ENCODE data around the gene EGFR.
A peak's percentile ranks its signal among the peaks of the same experiment; 100 is the strongest.

EGFR gene

DNA sequence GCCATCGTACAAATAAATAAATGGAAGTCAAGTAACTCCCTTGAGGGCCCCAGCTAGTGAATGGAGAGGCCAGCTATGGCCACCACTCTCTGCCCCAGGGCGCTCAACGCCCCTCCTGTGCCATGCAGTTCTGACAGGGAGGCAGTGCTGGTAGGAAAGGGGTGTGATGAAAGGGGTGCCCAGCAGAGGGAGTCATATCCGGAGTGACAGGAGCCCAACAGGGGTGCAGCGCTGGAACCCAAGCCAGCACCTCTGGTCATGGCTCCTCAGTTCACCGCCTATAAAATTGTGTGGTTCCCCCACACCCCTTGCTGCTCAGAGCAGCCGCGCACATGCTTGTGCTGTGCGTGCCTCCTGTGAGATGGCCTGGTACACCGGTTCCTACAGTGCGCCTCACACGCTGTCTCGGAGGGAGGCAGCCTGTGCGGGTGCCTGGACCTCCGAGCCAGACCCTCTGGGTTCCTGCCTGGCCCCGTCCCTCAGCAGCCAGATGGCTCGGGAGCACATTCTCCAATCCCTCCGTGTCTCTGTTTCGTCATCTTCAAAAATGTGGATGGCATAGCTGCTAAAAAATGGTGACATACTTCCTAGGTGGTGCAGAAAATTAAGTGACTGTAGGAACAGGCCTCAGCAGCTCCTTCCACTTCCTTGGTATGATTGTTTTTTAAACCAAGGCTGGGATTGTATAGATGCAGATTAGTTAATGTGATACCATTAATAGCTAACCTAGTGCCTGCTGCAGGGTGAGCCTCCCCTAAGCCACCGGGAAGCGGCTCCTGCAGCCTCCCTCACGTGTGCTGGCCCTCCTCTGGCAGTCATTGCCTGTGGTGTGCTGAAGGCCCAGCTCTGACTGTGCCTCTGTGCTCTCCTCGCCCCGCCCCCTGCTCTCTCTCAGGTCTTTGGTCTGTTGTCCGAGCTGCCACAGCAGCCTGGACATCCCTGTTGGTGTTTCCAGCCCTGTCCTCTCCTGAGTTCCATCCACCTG lies 125.8 kb downstream of the EGFR start:
- no peak overlapping the region for H3K27ac ChIP-seq
- no peak for TF ChIP-seq ZFX (IDR thresholded peaks at IDR 0.05)
- TF ChIP-seq, protein P1, sequence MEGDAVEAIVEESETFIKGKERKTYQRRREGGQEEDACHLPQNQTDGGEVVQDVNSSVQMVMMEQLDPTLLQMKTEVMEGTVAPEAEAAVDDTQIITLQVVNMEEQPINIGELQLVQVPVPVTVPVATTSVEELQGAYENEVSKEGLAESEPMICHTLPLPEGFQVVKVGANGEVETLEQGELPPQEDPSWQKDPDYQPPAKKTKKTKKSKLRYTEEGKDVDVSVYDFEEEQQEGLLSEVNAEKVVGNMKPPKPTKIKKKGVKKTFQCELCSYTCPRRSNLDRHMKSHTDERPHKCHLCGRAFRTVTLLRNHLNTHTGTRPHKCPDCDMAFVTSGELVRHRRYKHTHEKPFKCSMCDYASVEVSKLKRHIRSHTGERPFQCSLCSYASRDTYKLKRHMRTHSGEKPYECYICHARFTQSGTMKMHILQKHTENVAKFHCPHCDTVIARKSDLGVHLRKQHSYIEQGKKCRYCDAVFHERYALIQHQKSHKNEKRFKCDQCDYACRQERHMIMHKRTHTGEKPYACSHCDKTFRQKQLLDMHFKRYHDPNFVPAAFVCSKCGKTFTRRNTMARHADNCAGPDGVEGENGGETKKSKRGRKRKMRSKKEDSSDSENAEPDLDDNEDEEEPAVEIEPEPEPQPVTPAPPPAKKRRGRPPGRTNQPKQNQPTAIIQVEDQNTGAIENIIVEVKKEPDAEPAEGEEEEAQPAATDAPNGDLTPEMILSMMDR (conservative IDR thresholded peaks at IDR 0.05), result peak; percentile 43

DNA sequence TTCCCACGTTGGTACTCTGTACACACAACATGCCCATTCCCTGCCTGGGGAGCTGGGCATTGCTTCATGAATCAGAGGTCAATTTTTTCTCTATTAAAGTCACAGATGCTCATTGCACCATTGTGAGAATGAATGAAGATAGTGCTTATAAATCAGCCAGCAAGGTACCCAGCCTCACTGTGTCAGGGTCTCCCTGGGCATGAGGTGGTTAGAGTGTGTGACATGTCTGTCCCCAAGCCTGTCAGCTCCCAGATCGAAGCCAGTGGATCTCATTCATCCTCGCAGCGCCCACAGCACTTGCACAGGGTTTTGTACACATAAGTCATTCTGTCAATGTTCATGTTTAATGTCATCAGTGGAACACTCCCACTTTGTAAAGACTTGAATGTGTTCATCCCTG lies 126.8 kb downstream of the EGFR start:
- no peak overlapping the region for H3K27ac ChIP-seq
- TF ChIP-seq, protein P1 (conservative IDR thresholded peaks at IDR 0.05), result no peak
- no peak for TF ChIP-seq ZFX (IDR thresholded peaks at IDR 0.05)

DNA sequence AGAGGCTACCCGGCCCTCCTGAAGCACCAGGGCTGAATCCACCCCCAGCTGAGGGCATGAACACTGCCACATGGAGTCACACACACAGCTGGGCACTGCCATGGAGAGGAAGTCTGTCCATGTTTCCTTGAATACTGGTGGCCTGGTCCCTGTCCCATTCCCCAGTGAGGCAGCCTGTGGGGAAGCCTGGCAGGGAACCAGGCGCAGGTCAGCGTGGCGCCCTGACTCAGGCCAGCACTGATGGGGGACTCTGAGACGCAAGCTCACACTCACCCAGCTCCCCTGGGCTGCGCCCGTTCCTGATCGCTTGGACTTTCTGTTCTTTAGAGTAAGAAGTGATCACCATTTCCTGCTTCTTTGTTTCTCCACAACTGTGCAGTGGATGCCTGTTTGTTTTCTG lies 128.3 kb downstream of the EGFR start:
- TF ChIP-seq, protein P1 (conservative IDR thresholded peaks at IDR 0.05), result no peak
- TF ChIP-seq ZFX (IDR thresholded peaks at IDR 0.05), result no peak
- no peak overlapping the region for H3K27ac ChIP-seq

DNA sequence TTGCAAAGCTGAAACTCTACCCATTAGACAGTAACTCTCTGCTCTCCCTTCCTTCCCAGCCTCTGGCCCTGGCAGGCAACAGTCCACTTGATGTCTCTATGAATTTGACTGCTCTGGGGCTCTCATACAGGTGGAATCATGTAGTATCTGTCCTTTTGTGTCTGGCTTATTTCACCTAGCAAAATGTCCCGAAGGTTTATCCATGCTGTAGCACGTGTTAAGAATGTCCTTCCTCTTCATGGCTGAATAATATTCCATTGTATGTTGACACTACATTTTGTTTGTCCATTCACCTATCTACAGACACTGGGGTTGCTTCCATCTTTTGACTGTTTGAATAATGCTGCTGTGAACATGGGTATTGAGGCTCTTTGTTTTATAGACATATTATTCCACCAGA lies 128.9 kb downstream of the EGFR start:
- TF ChIP-seq, protein P1 (conservative IDR thresholded peaks at IDR 0.05), result no peak
- no peak for TF ChIP-seq ZFX (IDR thresholded peaks at IDR 0.05)
- no peak overlapping the region for H3K27ac ChIP-seq

DNA sequence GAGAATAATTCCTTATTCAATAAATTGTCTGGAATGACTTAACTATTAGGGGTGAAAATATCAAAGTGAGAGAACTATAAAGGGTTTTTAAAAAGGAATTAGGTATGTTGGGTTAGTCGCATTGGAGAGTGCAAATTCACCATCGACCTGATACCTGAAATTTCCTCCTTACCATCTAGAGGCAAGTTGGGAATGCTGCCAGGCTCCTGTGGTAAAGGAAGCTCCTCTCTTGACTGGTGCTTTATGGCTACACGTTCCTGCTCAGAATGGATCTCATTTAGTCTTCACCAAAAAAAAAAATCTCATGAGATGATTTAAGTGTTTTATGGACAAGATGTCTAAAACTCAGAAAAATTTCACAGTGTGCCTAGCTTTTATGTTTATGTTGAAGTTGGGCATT lies 129.8 kb downstream of the EGFR start:
- no peak for TF ChIP-seq ZFX (IDR thresholded peaks at IDR 0.05)
- TF ChIP-seq, protein P1 (conservative IDR thresholded peaks at IDR 0.05), result no peak
- H3K27ac ChIP-seq, result no peak overlapping the region

DNA sequence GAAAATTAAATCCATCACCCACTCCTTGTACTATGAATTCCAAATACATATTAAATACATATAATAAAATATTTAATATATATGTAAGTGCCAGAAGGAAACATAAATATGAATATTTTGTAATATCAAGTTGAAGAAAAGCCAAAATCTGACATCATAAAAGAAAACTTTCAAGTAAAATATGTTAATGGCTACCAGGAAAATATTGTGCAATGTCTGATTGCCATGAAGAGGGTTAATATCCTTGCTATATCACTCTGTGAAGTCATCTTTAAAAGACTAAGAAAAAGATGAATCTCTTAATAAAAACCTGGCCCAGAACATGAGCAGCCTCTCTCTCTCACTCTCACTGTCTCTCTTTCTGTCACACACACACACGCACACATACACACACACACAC lies 130.2 kb downstream of the EGFR start:
- TF ChIP-seq, protein P1 (conservative IDR thresholded peaks at IDR 0.05), result no peak
- TF ChIP-seq ZFX (IDR thresholded peaks at IDR 0.05), result no peak
- H3K27ac ChIP-seq, result no peak overlapping the region

DNA sequence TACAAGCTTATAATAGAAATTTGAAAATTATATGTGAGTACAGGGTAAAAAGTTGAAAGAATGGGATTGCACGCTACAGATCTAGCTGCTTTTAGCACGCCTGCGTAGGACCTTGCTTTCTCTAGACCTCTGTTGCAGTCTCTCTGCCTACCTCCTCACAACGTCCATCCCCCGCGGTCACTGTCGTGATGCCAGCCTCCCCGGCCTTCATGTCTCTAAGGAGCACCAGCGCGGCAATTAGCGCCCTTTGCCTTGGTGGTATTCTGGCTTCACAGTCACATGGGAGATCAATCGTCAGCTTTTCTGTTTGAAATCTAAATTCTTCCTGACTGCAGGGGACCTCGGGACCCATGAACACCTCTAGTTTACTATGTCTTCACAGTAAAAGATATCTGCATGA lies 131.3 kb downstream of the EGFR start:
- no peak overlapping the region for H3K27ac ChIP-seq
- no peak for TF ChIP-seq ZFX (IDR thresholded peaks at IDR 0.05)
- TF ChIP-seq, protein P1 (conservative IDR thresholded peaks at IDR 0.05), result no peak

Measured in C4-2B (cell line).